HG03196 (cell line): ENCODE data around the gene SLC25A10.

Source experiments
- ATAC-seq: cut with Tn5 transposase; IDR thresholded peaks from one replicate; pipeline ENCODE4 v1.9.1; 2021; ENCODE audit not compliant: unreplicated experiment

The SLC25A10 gene

GRCh38 chr17:81686614-81687013, 25.5 kb upstream of the SLC25A10 start:
- no peak for ATAC-seq

GRCh38 chr17:81687770-81688541, 24.1 kb upstream of the SLC25A10 start:
- ATAC-seq, result no peak

- no peak for ATAC-seq
These were observed 23.5 kb upstream of the SLC25A10 start for GRCh38 chr17:81688616-81689015.

DNA sequence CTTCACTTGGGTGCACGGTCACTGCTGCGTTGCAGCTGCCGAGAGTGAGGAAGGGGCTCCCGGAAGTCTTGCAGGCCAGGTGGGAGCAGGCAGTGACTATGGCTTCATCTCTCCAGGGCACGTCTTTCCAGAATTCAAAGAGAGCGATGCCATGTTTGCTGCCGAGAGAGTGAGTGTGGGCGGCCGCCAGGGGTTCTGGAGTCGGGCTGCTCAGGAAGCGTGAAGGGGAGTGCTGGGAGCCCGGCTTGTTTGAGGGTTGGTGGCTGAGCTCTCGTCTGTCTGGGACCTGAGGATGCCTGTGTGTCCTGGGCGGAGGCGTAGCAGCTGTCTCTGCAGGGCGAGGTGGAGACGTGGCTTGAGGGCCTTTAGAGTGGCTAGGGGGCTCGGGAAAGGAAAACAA, 22.0 kb upstream of the SLC25A10 start:
- no peak for ATAC-seq

- ATAC-seq, result no peak
These were observed 21.5 kb upstream of the SLC25A10 start for GRCh38 chr17:81690549-81690948.

DNA sequence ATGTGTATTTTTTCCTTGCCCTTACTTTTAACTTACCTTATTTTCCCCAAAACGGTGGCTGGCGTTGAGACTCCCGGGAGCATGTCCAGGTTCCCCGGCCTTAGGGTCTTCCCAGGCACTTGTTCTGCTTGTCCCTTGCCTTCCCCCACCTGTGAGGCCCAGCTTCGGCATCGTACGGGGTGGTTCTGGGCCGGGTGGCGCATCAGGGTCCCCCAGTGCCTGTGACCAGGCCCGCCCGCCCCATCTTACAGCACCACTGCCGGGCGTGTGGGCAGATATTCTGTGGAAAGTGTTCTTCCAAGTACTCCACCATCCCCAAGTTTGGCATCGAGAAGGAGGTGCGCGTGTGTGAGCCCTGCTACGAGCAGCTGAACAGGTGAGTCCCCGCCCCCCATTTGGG, 20.9 kb upstream of the SLC25A10 start:
- ATAC-seq, result no peak

DNA sequence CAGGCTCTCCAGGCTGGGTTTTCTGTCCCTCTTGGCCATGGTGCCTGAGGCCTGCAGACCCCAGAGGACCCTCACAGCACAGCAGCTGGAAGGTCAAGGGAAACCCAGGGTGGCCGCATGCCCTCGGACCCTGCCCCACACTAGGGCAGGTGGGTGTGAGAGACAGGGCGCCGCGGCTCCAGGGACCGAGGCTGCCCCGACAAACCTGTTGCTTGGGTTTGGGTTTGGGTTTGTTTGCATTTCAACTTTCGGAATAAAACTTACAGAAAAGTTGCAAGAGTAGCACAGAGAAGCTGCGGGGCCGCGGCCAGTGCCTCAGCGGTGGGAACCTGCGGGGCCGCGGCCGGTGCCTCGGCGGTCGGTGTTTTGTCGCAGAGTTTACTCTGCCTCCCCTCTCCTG, 20.5 kb upstream of the SLC25A10 start:
- ATAC-seq, result no peak

DNA sequence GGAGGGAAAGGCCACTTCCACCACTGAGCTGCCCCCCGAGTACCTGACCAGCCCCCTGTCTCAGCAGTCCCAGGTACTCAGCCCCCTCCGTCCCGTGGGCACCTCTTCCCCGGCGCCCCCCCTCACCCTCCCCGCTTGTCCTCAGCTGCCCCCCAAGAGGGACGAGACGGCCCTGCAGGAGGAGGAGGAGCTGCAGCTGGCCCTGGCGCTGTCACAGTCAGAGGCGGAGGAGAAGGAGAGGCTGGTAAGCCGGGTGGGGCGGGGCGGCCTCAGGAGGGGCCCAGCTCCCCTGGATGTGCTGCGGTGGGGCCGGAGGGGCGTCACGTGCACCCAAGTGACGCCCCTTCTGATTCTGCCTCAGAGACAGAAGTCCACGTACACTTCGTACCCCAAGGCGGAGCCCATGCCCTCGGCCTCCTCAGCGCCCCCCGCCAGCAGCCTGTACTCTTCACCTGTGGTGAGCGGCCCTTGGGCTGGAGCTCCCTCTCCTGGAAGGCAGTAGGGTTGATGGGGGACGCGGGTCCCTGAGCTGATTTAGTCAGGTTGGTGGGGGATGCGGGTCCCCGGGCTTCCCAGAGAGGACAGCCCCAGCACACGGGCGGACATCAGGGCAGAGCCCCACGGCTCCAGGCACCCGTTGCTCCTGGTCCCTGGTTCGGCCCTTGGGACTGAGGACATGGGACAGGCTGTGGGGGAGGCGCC, 18.4 kb upstream of the SLC25A10 start:
- no peak for ATAC-seq

DNA sequence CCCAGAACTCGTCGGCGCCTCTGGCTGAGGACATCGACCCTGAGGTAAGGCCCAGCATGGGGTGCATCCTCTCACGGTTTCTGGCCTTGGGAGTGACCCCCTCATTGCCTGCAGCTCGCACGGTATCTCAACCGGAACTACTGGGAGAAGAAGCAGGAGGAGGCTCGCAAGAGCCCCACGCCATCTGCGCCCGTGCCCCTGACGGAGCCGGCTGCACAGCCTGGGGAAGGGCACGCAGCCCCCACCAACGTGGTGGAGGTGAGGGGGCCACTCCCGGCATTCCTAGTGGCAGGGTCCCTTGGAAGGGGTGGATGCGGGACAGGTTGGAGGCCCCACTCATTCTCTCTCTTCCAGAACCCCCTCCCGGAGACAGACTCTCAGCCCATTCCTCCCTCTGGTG, 17.3 kb upstream of the SLC25A10 start:
- ATAC-seq, result no peak

- ATAC-seq, result no peak
These were observed 16.9 kb upstream of the SLC25A10 start for GRCh38 chr17:81695211-81695610.

- ATAC-seq, result no peak
These were observed 16.3 kb upstream of the SLC25A10 start for GRCh38 chr17:81695801-81696200.

- ATAC-seq, result no peak
These were observed 15.7 kb upstream of the SLC25A10 start for GRCh38 chr17:81696218-81696941.

DNA sequence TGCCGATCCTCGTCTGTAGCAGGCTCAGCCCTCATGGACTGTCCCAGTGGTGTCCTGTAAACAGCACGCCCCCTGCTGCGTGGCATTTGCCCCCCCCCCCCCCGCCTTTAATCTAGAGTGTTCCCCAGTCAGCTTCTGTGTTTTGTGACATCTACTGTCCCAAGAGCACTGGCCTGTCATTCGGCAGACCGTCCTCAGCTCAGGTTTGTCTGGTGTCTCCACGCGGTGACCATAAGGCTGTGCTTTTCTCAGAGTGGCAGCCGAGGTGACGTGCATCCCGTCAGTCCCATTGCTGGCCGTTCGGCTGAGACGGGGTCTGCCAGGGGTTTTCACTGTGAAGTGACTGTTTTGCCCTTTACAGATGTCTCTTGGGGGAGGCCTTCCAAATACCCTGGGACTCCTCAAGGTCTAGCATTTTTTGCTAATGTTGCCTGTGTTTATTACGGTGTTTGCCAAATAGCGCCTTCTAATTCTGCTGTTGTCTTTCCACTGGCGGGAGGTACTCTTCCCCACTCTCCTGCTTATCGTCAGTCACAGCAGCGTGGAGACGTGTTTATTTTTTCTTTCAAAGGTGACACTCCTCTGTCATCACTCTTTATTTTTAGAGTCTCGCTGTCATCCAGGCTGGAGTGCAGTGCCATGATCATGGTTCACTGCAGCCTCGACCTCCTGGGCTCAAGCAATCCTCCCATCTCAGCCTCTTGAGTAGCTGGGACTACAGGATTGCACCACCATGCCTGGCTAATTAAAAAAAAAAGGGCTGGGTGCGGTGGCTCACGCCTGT, 14.6 kb upstream of the SLC25A10 start:
- no peak for ATAC-seq

DNA sequence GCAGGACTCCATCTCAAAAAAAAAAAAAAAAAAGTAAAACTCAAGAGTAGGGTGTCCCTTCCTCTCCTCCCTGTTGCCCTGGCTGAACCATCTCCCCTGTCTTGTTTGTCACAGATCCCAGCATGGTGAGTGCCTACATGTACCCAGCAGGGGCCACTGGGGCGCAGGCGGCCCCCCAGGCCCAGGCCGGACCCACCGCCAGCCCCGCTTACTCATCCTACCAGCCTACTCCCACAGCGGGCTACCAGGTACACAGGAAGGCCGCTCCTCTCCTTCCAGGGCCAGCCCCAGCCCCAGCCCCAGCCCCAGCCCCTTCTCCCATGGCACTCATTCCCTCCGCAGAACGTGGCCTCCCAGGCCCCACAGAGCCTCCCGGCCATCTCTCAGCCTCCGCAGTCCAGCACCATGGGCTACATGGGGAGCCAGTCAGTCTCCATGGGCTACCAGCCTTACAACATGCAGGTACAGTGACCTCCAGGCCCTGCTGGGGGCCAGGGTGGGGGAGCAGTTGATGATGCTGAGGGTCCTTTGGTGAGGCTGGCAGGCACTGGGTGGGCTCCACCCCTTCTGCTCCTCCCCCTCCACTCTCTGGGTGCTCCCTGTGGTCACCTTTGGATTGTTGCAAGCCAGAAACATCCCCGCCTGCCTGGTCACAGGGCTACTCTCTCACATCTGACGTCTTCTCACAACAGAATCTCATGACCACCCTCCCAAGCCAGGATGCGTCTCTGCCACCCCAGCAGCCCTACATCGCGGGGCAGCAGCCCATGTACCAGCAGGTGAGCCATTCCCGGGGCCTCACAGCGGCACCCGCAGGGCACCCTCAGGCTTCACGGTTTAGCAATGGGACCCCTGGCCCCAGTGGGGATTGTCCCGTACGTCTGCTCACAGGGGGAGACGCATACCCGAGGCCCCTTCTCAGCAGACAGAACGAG, 11.5 kb upstream of the SLC25A10 start:
- ATAC-seq, result no peak

GRCh38 chr17:81701288-81702071, 10.6 kb upstream of the SLC25A10 start:
- no peak for ATAC-seq

GRCh38 chr17:81702934-81703746, 8.9 kb upstream of the SLC25A10 start, which contains the start of gene MRPL12:
Gene MRPL12 (plus strand): TSS chr17:81703367. CDS start chr17:81703502, 135 bp downstream.
- ATAC-seq, result peak; percentile 80

- peak; percentile 3 for ATAC-seq
These were observed 8.1 kb upstream of the SLC25A10 start for GRCh38 chr17:81703747-81704654.
